Immature natural killer cell (primary cell): ENCODE measurements around the gene TULP1. TPM values are rescaled to one million over a fixed set of nuclear protein-coding genes. Genes with fewer than 3 reads are reported as not detected.
"Not testable (repeated sequence)": the region's sequence is repeated elsewhere in the genome, so short reads cannot be mapped to it uniquely, and the experiment has no call there.

ENCODE experiments used
- DNase-seq, 3 donors: peaks; one replicate each; pipeline ENCODE4 v3.0.0; 2022; ENCODE audit warnings: mixed read lengths in 1 of 3
- H3K27ac Mint-ChIP-seq, 6 donors: one replicate each; pipeline ENCODE4 v1.8.0; 2020; ENCODE audit warnings: mixed read lengths in 6 of 6, mild to moderate bottlenecking in 5 of 6, inconsistent platforms in 4 of 6, moderate library complexity in 3 of 6
- H3K27me3 Mint-ChIP-seq, 3 donors: one replicate each; pipeline ENCODE4 v1.8.0; 2020 to 2021; ENCODE audit warnings: low read depth in 3 of 3, mild to moderate bottlenecking in 3 of 3, mixed read lengths in 3 of 3, moderate library complexity in 3 of 3, inconsistent platforms in 1 of 3
- H3K36me3 Mint-ChIP-seq, 3 donors: one replicate each; pipeline ENCODE4 v1.8.0; 2020; ENCODE audit warnings: mixed read lengths in 3 of 3, inconsistent platforms in 2 of 3, mild to moderate bottlenecking in 2 of 3
- H3K4me1 Mint-ChIP-seq, 2 donors: one replicate each; pipeline ENCODE4 v1.8.0; 2020; ENCODE audit warnings: inconsistent platforms in 2 of 2, mild to moderate bottlenecking in 2 of 2, mixed read lengths in 2 of 2, moderate library complexity in 1 of 2
- H3K4me3 Mint-ChIP-seq, 5 donors: one replicate each; pipeline ENCODE4 v1.8.0; 2020; ENCODE audit warnings: mild to moderate bottlenecking in 5 of 5, mixed read lengths in 5 of 5, inconsistent platforms in 3 of 5, moderate library complexity in 3 of 5
- H3K9me3 Mint-ChIP-seq, 6 donors: one replicate each; pipeline ENCODE4 v1.8.0; 2020; ENCODE audit warnings: mild to moderate bottlenecking in 6 of 6, mixed read lengths in 6 of 6, inconsistent platforms in 4 of 6, moderate library complexity in 3 of 6
- polyA plus RNA-seq, 3 donors: library from polyadenylated mRNA; unstranded; fragments of 300-500 nt; fragmentation: Illumina TruSeq; gene quantifications; one replicate each; pipeline ENCODE4 v1.2.3, GENCODE V29; 2021

Gene TULP1
- polyA plus RNA-seq, 3 donors from 2014 or later = not detected

DNA sequence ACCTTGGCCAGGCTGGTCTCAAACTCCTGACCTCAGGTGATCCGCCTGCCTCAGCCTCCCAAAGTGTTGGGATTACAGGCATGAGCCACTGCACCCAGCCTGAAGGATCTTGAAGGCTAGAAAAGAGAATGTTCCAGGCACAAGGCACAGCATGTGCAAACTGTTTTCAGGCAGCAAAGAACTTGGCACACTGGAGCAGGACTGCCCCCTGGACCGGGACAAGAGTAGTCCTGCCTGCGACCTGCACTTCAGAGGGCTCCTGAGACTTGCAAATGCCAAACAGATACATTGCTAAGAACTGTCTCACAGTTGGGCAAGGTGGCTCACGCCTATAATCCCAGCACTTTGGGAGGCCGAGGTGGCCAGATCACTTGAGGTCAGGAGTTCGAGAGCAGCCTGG lies 3.2 kb upstream of the TULP1 start:
- peaks cover 5 to 11% (median 8%) of the 10 kb centered on the region in 3 donors for H3K27me3 Mint-ChIP-seq
- H3K9me3 Mint-ChIP-seq, H3K4me1 Mint-ChIP-seq, H3K36me3 Mint-ChIP-seq, DNase-seq, H3K27ac Mint-ChIP-seq, H3K4me3 Mint-ChIP-seq: not testable (repeated sequence)

DNA sequence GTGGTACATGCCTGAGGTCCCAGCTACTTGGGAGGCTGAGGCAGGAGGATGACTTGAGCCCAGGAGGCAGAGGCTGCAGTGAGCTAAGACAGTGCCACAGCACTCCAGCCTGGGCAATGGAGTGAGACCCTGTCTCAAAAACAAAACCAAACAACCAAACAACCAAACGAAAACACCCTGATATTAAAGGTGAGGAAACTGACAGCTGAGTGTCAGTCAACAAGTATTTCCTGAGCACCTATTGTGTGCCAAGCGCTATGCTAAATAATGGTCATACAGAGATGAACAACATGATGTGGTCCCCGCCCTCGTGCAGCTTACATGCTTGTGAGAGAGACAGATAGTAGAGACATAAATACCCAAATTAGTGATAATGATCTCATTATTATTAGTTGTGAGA lies 1.9 kb upstream of the TULP1 start:
- DNase-seq = no peak
- Mint-ChIP-seq H3K9me3 (no peaks in the 10 kb centered on the region), H3K4me3 (no peak overlapping the region), H3K4me1 (no peaks in the 10 kb centered on the region), H3K36me3 (no peaks in the 10 kb centered on the region), H3K27me3 (peaks cover 2 to 11% (median 9%) of the 10 kb centered on the region in 3 donors), H3K27ac (no peak overlapping the region)

GRCh38 chr6:35512006-35512405 lies 690 bp downstream of the TULP1 start:
- Mint-ChIP-seq H3K36me3 (no peaks in the 10 kb centered on the region), H3K27me3 (peaks cover 3 to 18% (median 7%) of the 10 kb centered on the region in 3 donors), H3K27ac (no peak overlapping the region)

GRCh38 chr6:35511562-35511941 lies 1.1 kb downstream of the TULP1 start:
- Mint-ChIP-seq H3K9me3 (no peaks in the 10 kb centered on the region), H3K4me3 (no peak overlapping the region), H3K36me3 (no peaks in the 10 kb centered on the region), H3K4me1 (no peaks in the 10 kb centered on the region), H3K27me3 (peaks cover 3 to 18% (median 5%) of the 10 kb centered on the region in 3 donors), H3K27ac (no peak overlapping the region)
- DNase-seq = no peak

More at GRCh38 chr6:35512006-35512405, 690 bp downstream of the TULP1 start:
- Mint-ChIP-seq H3K4me1 (no peaks in the 10 kb centered on the region), H3K4me3 (no peak overlapping the region), H3K9me3 (no peaks in the 10 kb centered on the region)
- DNase-seq = no peak

GRCh38 chr6:35510916-35511561 lies 1.7 kb downstream of the TULP1 start:
- no peak for DNase-seq
- no peaks in the 10 kb centered on the region for H3K4me1 Mint-ChIP-seq
- no peaks in the 10 kb centered on the region for H3K36me3 Mint-ChIP-seq
- H3K27ac Mint-ChIP-seq = no peak overlapping the region
- H3K27me3 Mint-ChIP-seq = peaks cover 3 to 18% (median 4%) of the 10 kb centered on the region in 3 donors
- no peak overlapping the region for H3K4me3 Mint-ChIP-seq
- no peaks in the 10 kb centered on the region for H3K9me3 Mint-ChIP-seq

- no peak overlapping the region for H3K4me3 Mint-ChIP-seq
- H3K36me3 Mint-ChIP-seq = no peaks in the 10 kb centered on the region
- H3K4me1 Mint-ChIP-seq = no peaks in the 10 kb centered on the region
- no peaks in the 10 kb centered on the region for H3K9me3 Mint-ChIP-seq
- H3K27me3 Mint-ChIP-seq = peaks cover 3 to 18% (median 4%) of the 10 kb centered on the region in 3 donors
- DNase-seq = no peak
- H3K27ac Mint-ChIP-seq = no peak overlapping the region
Measured at GRCh38 chr6:35508542-35508941, 4.2 kb downstream of the TULP1 start.

- H3K4me1 Mint-ChIP-seq = no peaks in the 10 kb centered on the region
- no peaks in the 10 kb centered on the region for H3K36me3 Mint-ChIP-seq
- no peak for DNase-seq
- H3K4me3 Mint-ChIP-seq = no peak overlapping the region
- H3K9me3 Mint-ChIP-seq = no peaks in the 10 kb centered on the region
- no peak overlapping the region for H3K27ac Mint-ChIP-seq
- H3K27me3 Mint-ChIP-seq = peaks cover 2 to 18% (median 3%) of the 10 kb centered on the region in 3 donors
Measured at GRCh38 chr6:35508027-35508426, 4.7 kb downstream of the TULP1 start.

- no peaks in the 10 kb centered on the region for H3K9me3 Mint-ChIP-seq
- DNase-seq = no peak
- H3K27ac Mint-ChIP-seq = no peak overlapping the region
- no peaks in the 10 kb centered on the region for H3K4me1 Mint-ChIP-seq
- H3K27me3 Mint-ChIP-seq = peaks cover 2 to 19% (median 5%) of the 10 kb centered on the region in 3 donors
- no peak overlapping the region for H3K4me3 Mint-ChIP-seq
- no peaks in the 10 kb centered on the region for H3K36me3 Mint-ChIP-seq
Measured at GRCh38 chr6:35507221-35507620, 5.5 kb downstream of the TULP1 start.

DNA sequence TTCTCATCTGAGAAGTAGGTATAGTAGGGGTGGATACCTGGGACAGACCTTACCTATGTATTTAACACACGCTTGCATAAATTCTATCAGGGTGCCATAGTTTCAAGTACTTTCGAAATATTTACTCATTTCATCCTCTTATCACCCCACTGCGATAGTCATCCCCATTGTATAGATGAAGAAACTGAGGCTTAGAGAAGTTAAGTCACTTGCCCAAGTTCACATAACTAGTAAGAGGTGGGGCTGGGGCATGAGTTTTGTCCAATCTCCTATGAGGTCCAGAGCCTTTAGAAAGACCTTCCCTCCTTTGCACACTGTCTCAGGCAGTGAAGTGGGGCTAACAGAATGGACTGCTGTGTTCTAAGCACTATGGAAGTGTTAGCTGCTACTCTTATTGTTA lies 6.2 kb downstream of the TULP1 start:
- Mint-ChIP-seq H3K27me3 (peaks cover 2 to 18% (median 8%) of the 10 kb centered on the region in 3 donors), H3K4me1 (no peaks in the 10 kb centered on the region), H3K36me3 (no peaks in the 10 kb centered on the region), H3K27ac (no peak overlapping the region), H3K9me3 (no peaks in the 10 kb centered on the region), H3K4me3 (no peak overlapping the region)
- DNase-seq = no peak

GRCh38 chr6:35505999-35506412 lies 6.7 kb downstream of the TULP1 start:
- no peaks in the 10 kb centered on the region for H3K9me3 Mint-ChIP-seq
- no peak overlapping the region for H3K27ac Mint-ChIP-seq
- no peak overlapping the region for H3K4me3 Mint-ChIP-seq
- H3K27me3 Mint-ChIP-seq = peaks cover 2 to 14% (median 7%) of the 10 kb centered on the region in 3 donors
- H3K36me3 Mint-ChIP-seq = no peaks in the 10 kb centered on the region
- no peaks in the 10 kb centered on the region for H3K4me1 Mint-ChIP-seq
- no peak for DNase-seq

- no peak for DNase-seq
- Mint-ChIP-seq H3K27me3 (peaks cover 0 to 25% (median 8%) of the 10 kb centered on the region in 3 donors), H3K27ac (no peak overlapping the region), H3K36me3 (no peaks in the 10 kb centered on the region), H3K9me3 (no peaks in the 10 kb centered on the region), H3K4me3 (no peak overlapping the region), H3K4me1 (peaks cover 4% of the 10 kb centered on the region in 2 donors)
Measured at GRCh38 chr6:35503534-35503933, 9.2 kb downstream of the TULP1 start.

DNA sequence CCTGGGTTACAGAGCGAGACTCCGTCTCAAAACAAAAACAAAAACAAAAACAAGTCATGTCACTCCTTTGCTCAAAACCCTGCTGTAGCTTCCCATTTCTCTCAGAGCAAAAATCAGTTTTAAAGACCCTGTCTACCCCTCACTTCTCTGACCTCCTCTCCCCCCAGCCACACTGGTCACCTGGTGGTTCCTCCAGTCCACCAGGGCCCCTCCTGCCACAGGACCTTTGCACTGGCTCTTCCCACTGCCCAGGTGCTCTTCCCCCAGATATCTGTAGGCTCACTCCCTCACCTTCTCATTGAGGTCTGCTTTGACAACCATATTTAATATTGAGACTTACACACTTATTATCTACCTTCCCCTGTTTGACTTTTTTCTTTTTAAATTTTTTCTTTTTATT lies 10.9 kb downstream of the TULP1 start:
- H3K36me3 Mint-ChIP-seq = no peaks in the 10 kb centered on the region
- no peak overlapping the region for H3K4me3 Mint-ChIP-seq
- H3K4me1 Mint-ChIP-seq = peaks cover 10 to 11% of the 10 kb centered on the region in 2 donors
- no peak for DNase-seq
- peak overlapping the region in 1 of 6 donors; percentile 67 for H3K27ac Mint-ChIP-seq
- H3K9me3 Mint-ChIP-seq = no peaks in the 10 kb centered on the region
- H3K27me3 Mint-ChIP-seq = peaks cover 0 to 24% (median 8%) of the 10 kb centered on the region in 3 donors

- peaks cover 10 to 11% of the 10 kb centered on the region in 2 donors for H3K4me1 Mint-ChIP-seq
- H3K27ac Mint-ChIP-seq = peak overlapping the region in 1 of 6 donors; percentile 26
- DNase-seq = no peak
- H3K36me3 Mint-ChIP-seq = no peaks in the 10 kb centered on the region
- H3K27me3 Mint-ChIP-seq = peaks cover 0 to 24% (median 8%) of the 10 kb centered on the region in 3 donors
- H3K9me3 Mint-ChIP-seq = no peaks in the 10 kb centered on the region
- no peak overlapping the region for H3K4me3 Mint-ChIP-seq
Measured at GRCh38 chr6:35500782-35501181, 11.9 kb downstream of the TULP1 start.

- no peak for DNase-seq
- no peak overlapping the region for H3K27ac Mint-ChIP-seq
- H3K9me3 Mint-ChIP-seq = no peaks in the 10 kb centered on the region
- H3K4me1 Mint-ChIP-seq = peaks cover 10 to 13% of the 10 kb centered on the region in 2 donors
- no peaks in the 10 kb centered on the region for H3K36me3 Mint-ChIP-seq
- H3K4me3 Mint-ChIP-seq = peak overlapping the region in 4 of 5 donors; percentile 76 to 87 (median 84)
- peaks cover 0 to 21% (median 8%) of the 10 kb centered on the region in 3 donors for H3K27me3 Mint-ChIP-seq
Measured at GRCh38 chr6:35499372-35499771, 13.3 kb downstream of the TULP1 start.
